Activated CD4-positive, alpha-beta T cell treated with anti-CD3 and anti-CD28 coated beads, Interleukin-2, Interleukin-6, amounts not matched to agents 100 ng/mL and 50 ng/mL, durations not matched to agents 16 hours and 8 hours (primary cell): ENCODE measurements around the gene ZNF516.

Experiments
- DNase-seq: peaks from one replicate; pipeline ENCODE4 v3.0.0-alpha.2; 2020

Gene ZNF516

GRCh38 chr18:76412818-76413565 lies 82.0 kb downstream of the ZNF516 start:
- DNase-seq, result no peak

- DNase-seq, result no peak
Measured at GRCh38 chr18:76412010-76412817, 82.8 kb downstream of the ZNF516 start.

GRCh38 chr18:76410660-76411417 lies 84.2 kb downstream of the ZNF516 start:
- DNase-seq, result peak; percentile 52

- DNase-seq, result no peak
Measured at GRCh38 chr18:76410033-76410432, 85.0 kb downstream of the ZNF516 start.

- no peak for DNase-seq
Measured at GRCh38 chr18:76408480-76409067, 86.5 kb downstream of the ZNF516 start.

GRCh38 chr18:76407681-76408080 lies 87.4 kb downstream of the ZNF516 start:
- DNase-seq, result no peak

GRCh38 chr18:76406791-76407190 lies 88.3 kb downstream of the ZNF516 start:
- DNase-seq, result no peak

GRCh38 chr18:76405681-76406356 lies 89.2 kb downstream of the ZNF516 start:
- peak; percentile 44 for DNase-seq

- no peak for DNase-seq
Measured at GRCh38 chr18:76405280-76405679, 89.8 kb downstream of the ZNF516 start.

- no peak for DNase-seq
Measured at GRCh38 chr18:76404345-76404831, 90.7 kb downstream of the ZNF516 start.

- no peak for DNase-seq
Measured at GRCh38 chr18:76402026-76402990, 92.7 kb downstream of the ZNF516 start.

GRCh38 chr18:76401498-76401897 lies 93.5 kb downstream of the ZNF516 start:
- DNase-seq, result no peak

- DNase-seq, result no peak
Measured at GRCh38 chr18:76399613-76400391, 95.2 kb downstream of the ZNF516 start.

GRCh38 chr18:76398896-76399612 lies 96.0 kb downstream of the ZNF516 start:
- DNase-seq, result peak; percentile 81

- no peak for DNase-seq
Measured at GRCh38 chr18:76398295-76398694, 96.7 kb downstream of the ZNF516 start.

- DNase-seq, result no peak
Measured at GRCh38 chr18:76397631-76398030, 97.4 kb downstream of the ZNF516 start.

GRCh38 chr18:76396792-76397191 lies 98.2 kb downstream of the ZNF516 start:
- DNase-seq, result no peak

- DNase-seq, result no peak
Measured at GRCh38 chr18:76395609-76396008, 99.4 kb downstream of the ZNF516 start.

GRCh38 chr18:76394780-76395476 lies 100.1 kb downstream of the ZNF516 start:
- DNase-seq, result no peak
